Mucosa of stomach (tissue), 1 donor: ENCODE data around the gene TSG101.
A peak's percentile ranks its signal among the peaks of the same experiment; 100 is the strongest.

Source experiments
- H3K27me3 ChIP-seq: one replicate; pipeline ENCODE4 v1.7.0; 2013; ENCODE audit warnings: mild to moderate bottlenecking, low read length; ENCODE audit not compliant: control insufficient read depth, insufficient read depth
- H3K36me3 ChIP-seq: one replicate; pipeline ENCODE4 v1.7.0; 2013; ENCODE audit warnings: low read length; ENCODE audit not compliant: control insufficient read depth, insufficient read depth
- H3K4me1 ChIP-seq: one replicate; pipeline ENCODE4 v1.7.0; 2013; ENCODE audit warnings: mild to moderate bottlenecking, low read length; ENCODE audit not compliant: control insufficient read depth, insufficient read depth
- H3K4me3 ChIP-seq: one replicate; pipeline ENCODE4 v1.7.0; 2013; ENCODE audit warnings: low read length
- H3K9ac ChIP-seq: one replicate; pipeline ENCODE4 v1.7.0; 2013; ENCODE audit warnings: mild to moderate bottlenecking, low read length, moderate library complexity
- H3K9me3 ChIP-seq: one replicate; pipeline ENCODE4 v1.7.0; 2013; ENCODE audit warnings: mild to moderate bottlenecking, low read length, moderate library complexity; ENCODE audit not compliant: control insufficient read depth
- donor health status: Pancreatic carcinoma.

The TSG101 gene

DNA sequence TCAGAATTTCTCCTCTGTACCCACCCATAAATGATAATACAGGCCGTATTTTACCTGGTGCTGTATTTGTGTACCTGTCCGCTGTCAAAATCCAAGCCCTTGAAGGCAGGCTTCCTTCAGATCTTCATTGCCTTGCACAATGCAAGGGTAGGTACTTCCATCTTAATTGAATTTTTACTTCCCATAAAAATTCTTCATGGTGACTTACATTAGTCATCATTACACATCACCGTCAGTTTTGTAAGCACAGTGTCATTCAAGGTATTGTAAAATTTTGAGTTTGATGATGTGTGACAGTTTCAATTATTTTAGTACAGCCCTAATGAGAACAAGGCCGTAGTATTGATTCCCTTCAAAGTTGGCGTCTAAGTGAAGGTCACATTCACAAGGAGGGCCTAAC is 770 bp upstream of the TSG101 start:
- H3K36me3 ChIP-seq, result no peaks in the 10 kb centered on the region
- no peaks in the 10 kb centered on the region for H3K9me3 ChIP-seq
- no peaks in the 10 kb centered on the region for H3K27me3 ChIP-seq
- no peaks in the 10 kb centered on the region for H3K4me1 ChIP-seq
- peak overlapping the region; percentile 93 for H3K9ac ChIP-seq
- peak overlapping the region; percentile 86 for H3K4me3 ChIP-seq

DNA sequence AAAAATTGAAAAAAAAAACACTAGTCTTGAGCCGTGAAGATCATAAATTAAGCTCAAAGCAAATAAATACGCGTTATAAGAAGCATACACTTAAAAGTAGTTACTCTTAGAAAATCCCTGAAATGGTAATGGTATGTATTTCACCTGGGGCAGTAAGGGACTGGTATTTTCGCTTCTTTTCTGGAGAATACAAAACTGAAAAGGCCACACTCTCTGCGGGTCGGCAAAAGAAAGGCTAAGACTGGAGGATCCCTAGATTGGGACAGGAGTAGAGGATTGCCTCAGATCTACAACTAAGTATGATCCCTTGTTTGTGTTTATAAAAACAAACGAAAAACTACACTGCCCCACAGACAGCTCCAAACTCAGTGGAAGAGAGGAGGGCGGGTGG is 617 bp downstream of the TSG101 start:
- peak overlapping the region; percentile 93 for H3K9ac ChIP-seq

DNA sequence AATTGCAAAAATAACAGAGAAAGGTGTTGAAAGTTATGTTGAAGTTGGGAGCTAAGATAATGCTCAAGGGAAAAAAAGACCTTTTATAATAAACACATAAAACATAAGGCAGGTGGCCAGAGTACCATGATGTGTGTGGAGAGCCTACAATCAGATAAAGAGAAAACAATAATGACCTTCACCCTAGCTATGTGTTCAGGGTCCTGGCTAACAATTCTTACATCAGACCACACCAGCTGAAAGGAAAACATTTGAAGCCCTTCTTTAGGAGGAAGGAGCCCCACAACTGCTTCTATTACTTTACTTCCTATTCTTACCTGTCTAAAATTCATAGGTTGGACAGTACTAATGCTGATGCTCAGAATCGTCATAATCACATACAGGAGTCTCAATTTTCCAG is 2.5 kb downstream of the TSG101 start:
- Histone ChIP-seq H3K27me3 (no peaks in the 10 kb centered on the region), H3K9ac (no peak overlapping the region), H3K36me3 (no peaks in the 10 kb centered on the region), H3K4me3 (no peak overlapping the region), H3K4me1 (no peaks in the 10 kb centered on the region), H3K9me3 (no peaks in the 10 kb centered on the region)

More for the DNA sequence above, 617 bp downstream of the TSG101 start:
- no peaks in the 10 kb centered on the region for H3K27me3 ChIP-seq
- H3K36me3 ChIP-seq, result no peaks in the 10 kb centered on the region
- no peaks in the 10 kb centered on the region for H3K9me3 ChIP-seq
- H3K4me3 ChIP-seq, result peak overlapping the region; percentile 86
- H3K4me1 ChIP-seq, result no peaks in the 10 kb centered on the region

DNA sequence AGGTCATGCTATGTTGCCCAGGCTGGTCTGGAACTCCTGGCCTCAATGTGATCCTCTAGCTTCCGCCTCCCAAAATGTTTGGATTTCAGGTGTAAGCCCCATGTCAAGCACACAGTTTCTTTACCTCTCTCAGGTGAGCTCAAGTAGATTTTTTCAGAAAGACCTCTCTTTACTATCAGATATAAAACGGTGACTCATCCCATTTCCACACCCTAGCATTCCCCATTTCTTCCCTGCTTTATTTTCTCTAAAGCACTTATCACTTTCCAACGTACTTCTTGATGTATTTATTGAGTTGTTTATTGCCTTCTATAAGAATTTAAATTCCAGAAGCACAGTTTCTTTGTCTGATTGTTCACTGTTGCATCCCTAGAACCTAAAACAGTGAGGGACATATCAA is 3.7 kb downstream of the TSG101 start:
- Histone ChIP-seq H3K36me3 (no peaks in the 10 kb centered on the region), H3K9ac (no peak overlapping the region), H3K4me1 (no peaks in the 10 kb centered on the region), H3K4me3 (no peak overlapping the region), H3K27me3 (no peaks in the 10 kb centered on the region), H3K9me3 (no peaks in the 10 kb centered on the region)

GRCh38 chr11:18522388-18522787 is 4.4 kb downstream of the TSG101 start:
- Histone ChIP-seq H3K9me3 (no peaks in the 10 kb centered on the region), H3K27me3 (no peaks in the 10 kb centered on the region), H3K9ac (no peak overlapping the region), H3K4me1 (no peaks in the 10 kb centered on the region), H3K4me3 (no peak overlapping the region), H3K36me3 (no peaks in the 10 kb centered on the region)

DNA sequence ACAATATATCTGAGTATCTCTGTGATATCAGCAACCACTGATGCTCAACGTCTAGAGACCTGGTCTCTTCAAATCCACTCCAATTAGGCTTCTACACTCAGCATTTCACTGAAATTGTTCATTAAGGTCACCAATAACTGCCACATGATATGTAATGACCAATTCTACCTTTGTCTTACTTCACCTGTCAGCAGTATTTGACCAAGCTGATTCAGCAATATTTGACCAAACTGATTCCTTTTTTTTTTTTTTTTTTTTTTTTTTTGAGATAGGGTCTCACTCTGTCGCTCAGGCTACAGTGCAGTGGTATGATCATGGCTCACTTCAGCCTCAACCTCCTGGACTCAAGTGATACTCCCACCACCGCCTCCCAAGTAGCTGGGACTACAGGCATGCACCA is 5.6 kb downstream of the TSG101 start:
- H3K4me3 ChIP-seq, result no peak overlapping the region
- H3K4me1 ChIP-seq, result no peaks in the 10 kb centered on the region
- H3K27me3 ChIP-seq, result no peaks in the 10 kb centered on the region
- no peaks in the 10 kb centered on the region for H3K9me3 ChIP-seq
- no peaks in the 10 kb centered on the region for H3K36me3 ChIP-seq
- H3K9ac ChIP-seq, result no peak overlapping the region

GRCh38 chr11:18502352-18502751 is 24.4 kb downstream of the TSG101 start:
- H3K9ac ChIP-seq, result no peak overlapping the region
- no peaks in the 10 kb centered on the region for H3K4me1 ChIP-seq
- no peaks in the 10 kb centered on the region for H3K9me3 ChIP-seq
- H3K36me3 ChIP-seq, result peaks cover 10% of the 10 kb centered on the region
- H3K27me3 ChIP-seq, result no peaks in the 10 kb centered on the region
- H3K4me3 ChIP-seq, result no peak overlapping the region

- H3K4me1 ChIP-seq, result no peaks in the 10 kb centered on the region
- H3K9me3 ChIP-seq, result no peaks in the 10 kb centered on the region
- no peak overlapping the region for H3K9ac ChIP-seq
- no peaks in the 10 kb centered on the region for H3K27me3 ChIP-seq
- no peak overlapping the region for H3K4me3 ChIP-seq
- peaks cover 10% of the 10 kb centered on the region for H3K36me3 ChIP-seq
Observed at GRCh38 chr11:18501629-18502028, 25.1 kb downstream of the TSG101 start.

DNA sequence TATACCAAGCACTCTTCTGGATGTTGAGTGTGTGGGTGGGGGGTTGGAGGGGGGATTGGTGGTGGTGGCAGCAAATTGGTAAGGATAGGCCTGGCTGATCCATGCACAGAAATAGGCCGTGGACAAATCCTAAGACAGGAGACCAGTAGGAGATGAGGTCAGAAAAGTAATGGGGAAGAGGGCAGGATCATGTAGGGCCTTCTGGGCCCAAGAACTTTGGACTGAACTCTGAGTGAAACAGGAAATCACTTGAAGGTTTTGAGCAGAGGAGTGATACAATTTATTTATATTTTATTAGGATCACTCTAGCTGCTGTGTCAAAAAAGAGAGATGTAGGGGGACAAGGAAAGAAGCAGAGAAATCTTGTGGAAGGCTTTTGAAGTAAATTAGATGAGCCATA is 28.7 kb downstream of the TSG101 start:
- no peak overlapping the region for H3K4me3 ChIP-seq
- H3K4me1 ChIP-seq, result peaks cover 7% of the 10 kb centered on the region
- H3K9ac ChIP-seq, result no peak overlapping the region
- no peaks in the 10 kb centered on the region for H3K9me3 ChIP-seq
- H3K36me3 ChIP-seq, result peaks cover 10% of the 10 kb centered on the region
- H3K27me3 ChIP-seq, result no peaks in the 10 kb centered on the region

DNA sequence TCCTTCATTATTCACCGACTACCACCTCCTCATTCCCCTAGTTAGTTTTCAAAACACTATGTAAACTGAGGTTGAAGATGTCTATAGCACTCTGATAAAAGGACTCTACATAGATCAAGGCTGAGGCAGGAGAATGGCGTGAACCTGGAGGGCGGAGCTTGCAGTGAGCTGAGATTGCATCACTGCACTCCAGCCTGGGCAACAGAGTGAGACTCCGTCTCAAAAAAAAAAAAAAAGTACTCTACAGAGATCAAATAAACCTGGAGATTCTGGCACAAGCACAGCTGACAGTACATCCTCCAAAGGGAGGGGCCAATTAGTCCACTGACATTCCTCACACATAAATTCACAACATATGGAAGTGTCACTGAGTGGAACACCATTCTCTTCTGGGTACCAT is 31.0 kb downstream of the TSG101 start:
- no peaks in the 10 kb centered on the region for H3K36me3 ChIP-seq
- peaks cover 23% of the 10 kb centered on the region for H3K4me1 ChIP-seq
- H3K9me3 ChIP-seq, result no peaks in the 10 kb centered on the region
- no peaks in the 10 kb centered on the region for H3K27me3 ChIP-seq
- H3K4me3 ChIP-seq, result no peak overlapping the region
- no peak overlapping the region for H3K9ac ChIP-seq

DNA sequence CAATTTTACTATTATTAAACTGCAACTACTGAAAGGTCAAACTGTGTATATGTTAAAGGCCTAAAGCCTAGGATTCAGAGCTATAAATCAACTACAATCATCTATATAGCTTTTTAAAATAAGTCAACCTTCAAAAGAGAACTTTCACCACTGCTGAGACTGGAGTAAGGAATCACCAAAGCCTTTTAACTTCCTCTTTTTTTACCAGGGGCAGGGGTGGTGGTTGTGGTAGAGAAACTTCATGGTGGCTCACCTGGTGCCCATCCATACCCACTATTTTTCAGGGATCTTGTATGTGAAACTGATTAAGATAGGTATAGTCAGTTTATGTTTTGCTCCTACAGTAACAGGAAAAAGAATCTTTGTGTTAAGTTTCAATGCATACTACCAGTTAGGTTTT is 31.5 kb downstream of the TSG101 start:
- no peaks in the 10 kb centered on the region for H3K9me3 ChIP-seq
- H3K4me1 ChIP-seq, result peaks cover 25% of the 10 kb centered on the region
- H3K27me3 ChIP-seq, result no peaks in the 10 kb centered on the region
- H3K9ac ChIP-seq, result no peak overlapping the region
- H3K4me3 ChIP-seq, result no peak overlapping the region
- H3K36me3 ChIP-seq, result no peaks in the 10 kb centered on the region

GRCh38 chr11:18493310-18493709 is 33.4 kb downstream of the TSG101 start:
- Histone ChIP-seq H3K36me3 (no peaks in the 10 kb centered on the region), H3K9ac (no peak overlapping the region), H3K27me3 (no peaks in the 10 kb centered on the region), H3K9me3 (no peaks in the 10 kb centered on the region), H3K4me3 (no peak overlapping the region), H3K4me1 (peaks cover 25% of the 10 kb centered on the region)

DNA sequence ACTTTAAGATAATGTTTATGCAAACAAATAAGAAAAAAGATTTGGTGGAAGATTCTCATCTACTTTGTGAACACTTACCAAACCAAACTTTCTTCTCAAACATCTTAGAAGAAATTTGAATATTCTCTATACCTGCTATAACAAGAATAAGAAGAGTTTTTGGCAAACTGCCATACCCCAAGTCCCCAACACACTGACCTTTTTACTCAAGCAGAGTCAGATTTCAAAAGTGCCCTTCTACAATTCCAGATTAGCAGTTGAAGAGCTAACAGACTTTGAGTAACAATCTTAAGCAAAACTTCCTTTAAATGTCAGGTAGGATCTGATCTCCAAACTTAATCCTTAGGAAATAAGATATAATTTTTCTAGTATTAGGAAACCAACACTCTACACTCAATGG is 33.9 kb downstream of the TSG101 start:
- H3K36me3 ChIP-seq, result no peaks in the 10 kb centered on the region
- no peak overlapping the region for H3K9ac ChIP-seq
- no peaks in the 10 kb centered on the region for H3K27me3 ChIP-seq

More for the DNA sequence above, 33.9 kb downstream of the TSG101 start:
- Histone ChIP-seq H3K4me1 (peaks cover 25% of the 10 kb centered on the region), H3K4me3 (no peak overlapping the region), H3K9me3 (no peaks in the 10 kb centered on the region)
